ENCODE measurements around the gene RGS2.

DNA sequence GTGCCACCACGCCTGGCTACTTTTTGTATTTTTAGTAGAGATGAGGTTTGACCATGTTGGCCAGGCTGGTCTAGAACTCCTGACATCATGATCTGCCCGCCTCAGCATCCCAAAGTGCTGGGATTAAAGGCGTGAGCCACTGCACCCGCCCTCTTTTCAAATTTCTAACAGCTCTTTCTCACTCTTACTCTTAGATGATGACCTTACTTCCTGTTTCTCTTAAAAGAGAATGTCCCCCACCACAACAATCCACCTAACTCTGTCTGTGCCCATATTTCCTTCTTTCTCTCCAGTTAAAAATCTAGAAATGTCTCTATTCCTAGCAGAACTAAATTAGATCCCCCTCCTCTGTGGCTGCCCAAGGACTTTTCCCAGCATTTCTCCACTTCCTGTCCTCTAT is 46.6 kb upstream of the RGS2 start:
- TF ChIP-seq EZH2 (IDR thresholded peaks at IDR 0.05; ENCODE audit: low read depth) (no peak), CTCF (conservative IDR thresholded peaks at IDR 0.05) (no peak)
